22Rv1 (cell line): ENCODE measurements around the gene ARID1B.

Experiments
- H3K27ac ChIP-seq: fragments of 450-650 bp; 2 replicates; pipeline ENCODE4 v1.5.1; 2017
- CTCF ChIP-seq: fragments of 450-650 bp; IDR thresholded peaks from 2 replicates; pipeline ENCODE4 v1.5.1; 2017; ENCODE audit warnings: mild to moderate bottlenecking
- ZFX ChIP-seq: fragments of 450-650 bp; IDR thresholded peaks from 2 replicates; pipeline ENCODE4 v1.6.1; 2017; ENCODE audit warnings: antibody characterized with exemption, borderline replicate concordance

The ARID1B gene

GRCh38 chr6:156993713-156994112 lies 216.5 kb downstream of the ARID1B start:
- no peak overlapping the region for H3K27ac ChIP-seq
- TF ChIP-seq CTCF (no peak), ZFX (no peak)

GRCh38 chr6:156994215-156995076 lies 217.3 kb downstream of the ARID1B start:
- H3K27ac ChIP-seq = no peak overlapping the region
- no peak for TF ChIP-seq ZFX

GRCh38 chr6:156995502-156995901 lies 218.3 kb downstream of the ARID1B start:
- no peak overlapping the region for H3K27ac ChIP-seq
- TF ChIP-seq CTCF (no peak), ZFX (no peak)

- TF ChIP-seq ZFX = no peak
- TF ChIP-seq CTCF = no peak
- no peak overlapping the region for H3K27ac ChIP-seq
These were observed 219.1 kb downstream of the ARID1B start for GRCh38 chr6:156996265-156996664.

- TF ChIP-seq CTCF (no peak), ZFX (no peak)
- H3K27ac ChIP-seq = no peak overlapping the region
These were observed 221.7 kb downstream of the ARID1B start for GRCh38 chr6:156998794-156999330.

GRCh38 chr6:156999762-157000161 lies 222.6 kb downstream of the ARID1B start:
- TF ChIP-seq CTCF (no peak), ZFX (no peak)
- H3K27ac ChIP-seq = no peak overlapping the region

GRCh38 chr6:157001716-157002115 lies 224.5 kb downstream of the ARID1B start:
- H3K27ac ChIP-seq = no peak overlapping the region
- TF ChIP-seq ZFX = no peak
- no peak for TF ChIP-seq CTCF
